SKM-1 treated with dmso at 0.1 percent for 144 hours (cell line): Measurements from ENCODE around the gene TMEM132C.

Experiments used
- DNase-seq: peaks from one replicate; lab custom pipeline; 2025; ENCODE audit not compliant: unreplicated experiment; lab: John Stamatoyannopoulos, UW

Gene TMEM132C

DNA sequence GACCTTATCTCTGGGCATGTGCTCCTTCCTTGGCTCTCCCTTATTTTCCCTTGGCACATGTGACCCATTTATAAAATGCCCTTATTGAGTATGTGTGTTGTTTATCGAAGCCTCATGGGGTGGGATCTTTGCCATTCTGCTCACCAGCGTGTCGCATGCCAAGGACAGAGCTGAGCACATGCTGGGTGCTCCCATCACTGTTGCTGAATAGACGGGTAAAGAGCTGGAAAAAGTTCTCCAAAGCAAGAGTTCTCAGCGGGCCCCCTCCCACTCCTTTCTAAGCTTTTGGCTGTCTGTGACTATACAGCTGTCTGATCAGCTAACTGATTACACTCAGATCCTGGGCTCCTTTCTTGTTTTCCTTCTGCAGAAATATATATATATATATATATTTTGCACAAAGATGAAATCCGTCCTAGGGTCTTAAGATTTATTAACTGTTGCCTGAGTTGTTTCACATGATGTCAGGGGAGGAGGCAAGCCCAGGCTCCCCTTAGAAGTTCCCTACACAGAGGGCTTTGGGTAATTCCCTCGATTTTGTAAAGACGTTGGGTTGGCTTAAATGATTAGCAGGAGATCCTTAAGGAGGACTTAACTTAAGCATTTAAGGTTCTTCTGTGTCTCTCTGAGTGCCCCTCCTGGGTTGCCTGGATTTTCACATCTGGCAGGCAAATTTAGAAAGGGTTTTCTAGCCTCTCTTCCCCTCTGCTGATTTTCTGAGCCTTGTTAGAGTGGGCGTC lies 71.6 kb downstream of the TMEM132C start:
- DNase-seq, result no peak

DNA sequence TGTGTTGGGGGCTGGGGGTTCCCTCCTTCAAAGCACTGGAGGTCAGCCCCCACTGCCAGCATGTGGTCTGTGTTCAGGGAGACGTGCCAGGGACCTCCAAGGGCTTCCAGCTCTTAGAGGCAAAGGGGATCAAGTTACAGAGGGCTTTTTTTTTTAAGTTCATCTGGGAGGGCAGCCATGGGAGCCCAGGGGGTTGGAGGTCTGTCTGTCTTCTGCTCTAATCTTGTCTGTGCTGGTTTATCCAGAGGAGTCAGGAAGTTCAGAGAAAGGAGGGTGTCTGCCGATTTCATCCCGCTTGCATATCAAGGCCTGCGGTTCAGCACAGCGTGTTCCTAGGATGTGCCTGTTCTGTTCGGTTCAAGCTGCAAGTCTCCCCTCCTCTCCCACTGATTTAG lies 72.2 kb downstream of the TMEM132C start:
- DNase-seq, result no peak

DNA sequence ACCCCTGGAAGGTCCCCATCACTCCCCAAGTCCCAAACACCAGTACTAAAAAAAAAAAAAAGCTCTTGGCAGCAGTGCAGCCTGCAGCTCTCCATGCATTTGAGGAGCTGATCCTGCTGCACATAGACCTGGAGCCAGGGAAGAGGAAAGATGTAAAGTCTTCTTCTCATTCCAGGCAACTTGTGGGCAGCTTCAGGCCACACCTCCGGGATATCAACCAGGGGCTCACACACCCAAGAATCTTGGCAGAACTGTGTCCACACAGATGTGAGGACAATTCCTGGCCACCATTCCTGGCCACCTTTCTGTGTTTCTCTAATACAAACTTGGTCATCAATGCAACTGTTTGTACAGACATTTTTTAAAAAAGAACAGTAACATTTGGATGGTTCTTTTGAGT lies 72.7 kb downstream of the TMEM132C start:
- no peak for DNase-seq

DNA sequence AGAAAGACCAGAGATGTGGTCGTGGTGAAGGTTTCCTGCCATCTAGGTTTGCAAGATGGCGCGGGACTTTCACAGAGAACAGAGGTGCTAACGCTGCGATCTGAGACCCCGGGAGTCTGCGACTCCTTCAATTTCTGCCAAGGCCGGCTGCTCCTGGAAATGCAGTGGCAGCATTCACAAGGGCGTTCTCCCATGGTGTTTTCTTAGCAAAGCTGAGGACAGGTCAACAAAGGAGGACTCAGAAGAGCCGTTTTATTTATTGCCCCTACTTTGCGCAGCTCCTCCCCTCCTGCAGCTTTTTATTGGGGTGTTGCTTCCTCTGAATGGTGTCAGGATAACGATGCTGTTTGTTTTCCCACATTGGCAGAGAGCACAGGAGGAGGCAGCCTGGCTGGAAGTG lies 86.3 kb downstream of the TMEM132C start:
- no peak for DNase-seq

- no peak for DNase-seq
These were observed 89.6 kb downstream of the TMEM132C start for GRCh38 chr12:128356547-128356946.

- DNase-seq, result no peak
These were observed 94.5 kb downstream of the TMEM132C start for GRCh38 chr12:128361400-128361995.

DNA sequence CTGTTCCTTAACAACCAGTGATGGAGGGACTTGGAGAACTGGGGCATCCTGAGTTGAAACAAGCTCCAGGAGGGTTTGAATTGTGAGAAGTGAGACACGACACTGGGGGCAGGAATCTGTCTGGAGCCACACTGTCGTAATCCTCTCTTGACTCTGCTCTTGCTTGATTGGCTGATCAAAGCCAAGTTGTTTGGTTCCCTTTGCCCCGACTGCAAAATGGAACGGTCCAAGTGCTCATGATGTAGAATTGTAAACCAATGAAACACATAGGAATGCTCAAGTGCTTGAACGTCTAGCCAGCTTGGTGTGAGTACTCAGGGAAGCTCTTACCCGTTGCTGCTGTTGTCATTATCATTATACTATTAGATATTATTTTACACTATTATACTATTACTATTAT lies 98.1 kb downstream of the TMEM132C start:
- DNase-seq, result no peak

DNA sequence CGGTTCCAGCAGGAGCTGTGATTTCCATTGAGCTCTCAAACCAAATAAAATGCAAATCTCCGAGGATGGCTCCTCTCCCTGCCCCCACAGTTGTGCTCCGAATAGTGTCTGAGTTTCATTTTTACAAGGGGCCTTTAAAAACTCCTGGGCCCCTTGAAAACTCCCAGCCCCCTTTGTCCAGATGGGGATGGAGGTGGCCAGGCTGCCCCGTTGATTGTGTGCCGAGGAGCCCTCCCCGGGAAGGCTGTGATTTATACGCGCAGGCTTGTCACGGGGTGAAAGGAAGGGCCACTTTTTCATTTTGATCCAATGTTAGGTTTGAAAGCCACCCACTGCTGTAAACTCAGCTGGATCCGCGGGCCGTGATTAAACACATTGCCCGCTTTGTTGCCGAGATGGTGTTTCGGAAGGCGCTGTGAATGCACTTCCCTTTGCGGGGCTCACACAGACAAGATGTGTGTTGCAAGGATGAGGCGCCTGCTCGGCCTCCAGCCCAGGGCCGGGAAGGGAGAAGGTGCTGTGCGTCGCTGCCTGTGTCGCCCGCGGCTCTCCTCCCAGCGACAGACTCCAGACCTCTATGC lies 98.8 kb downstream of the TMEM132C start:
- DNase-seq, result no peak

- no peak for DNase-seq
These were observed 101.0 kb downstream of the TMEM132C start for GRCh38 chr12:128367961-128368360.

- DNase-seq, result no peak
These were observed 114.6 kb downstream of the TMEM132C start for GRCh38 chr12:128381541-128381940.

GRCh38 chr12:128381946-128382345 lies 115.0 kb downstream of the TMEM132C start:
- DNase-seq, result no peak

- DNase-seq, result no peak
These were observed 116.0 kb downstream of the TMEM132C start for GRCh38 chr12:128382946-128383345.

GRCh38 chr12:128383357-128383937 lies 116.5 kb downstream of the TMEM132C start:
- no peak for DNase-seq

DNA sequence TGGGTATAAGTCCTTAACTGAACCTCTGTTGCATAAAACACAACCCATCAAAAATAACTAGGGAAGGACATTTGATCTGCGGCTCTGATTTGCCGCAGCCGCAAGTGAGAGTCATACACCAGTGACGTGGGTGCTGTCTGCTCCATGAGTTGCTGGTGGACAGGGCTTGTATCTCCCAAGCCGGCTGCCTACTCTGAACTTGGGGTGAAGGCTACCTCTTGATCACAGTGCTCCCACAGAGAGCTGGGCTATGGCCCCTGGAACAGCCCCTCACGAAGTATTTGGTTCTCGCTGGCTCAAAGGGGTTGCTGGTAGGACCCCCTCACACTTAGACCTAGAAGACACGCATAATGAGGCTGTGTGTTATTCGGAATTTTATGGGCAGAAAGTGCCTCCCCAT lies 118.8 kb downstream of the TMEM132C start:
- DNase-seq, result no peak

DNA sequence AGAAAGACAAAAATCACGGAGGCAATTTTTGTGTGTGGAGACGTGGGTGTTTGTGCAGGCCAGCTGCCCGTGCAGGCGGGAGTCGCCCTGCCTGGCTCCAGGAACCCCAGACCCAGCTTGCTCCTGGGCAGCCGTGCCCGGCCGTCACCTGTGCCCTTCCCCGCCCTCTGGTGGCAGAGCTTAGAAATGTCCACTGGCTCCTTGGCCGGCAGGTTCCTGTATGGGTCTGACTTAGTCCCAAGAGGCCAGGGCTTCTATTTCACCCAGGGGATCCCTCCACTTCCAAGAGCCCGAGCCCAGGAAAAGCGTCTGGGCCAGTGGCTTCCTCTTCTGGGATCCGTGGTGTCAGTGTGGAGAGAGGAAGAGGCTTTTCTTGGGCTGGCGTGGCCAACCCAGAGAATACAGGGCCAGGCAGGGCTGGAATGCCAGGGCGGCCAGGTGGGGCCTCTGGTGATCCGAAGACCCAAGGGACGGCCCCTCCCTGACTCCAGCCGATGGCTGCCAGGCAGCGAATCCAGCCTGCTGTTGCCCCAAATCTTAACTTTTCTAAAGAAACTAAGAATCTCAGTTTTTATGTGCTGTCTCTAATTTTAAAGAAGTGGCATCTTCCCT lies 120.9 kb downstream of the TMEM132C start:
- no peak for DNase-seq

- no peak for DNase-seq
These were observed 121.6 kb downstream of the TMEM132C start for GRCh38 chr12:128388461-128389000.

DNA sequence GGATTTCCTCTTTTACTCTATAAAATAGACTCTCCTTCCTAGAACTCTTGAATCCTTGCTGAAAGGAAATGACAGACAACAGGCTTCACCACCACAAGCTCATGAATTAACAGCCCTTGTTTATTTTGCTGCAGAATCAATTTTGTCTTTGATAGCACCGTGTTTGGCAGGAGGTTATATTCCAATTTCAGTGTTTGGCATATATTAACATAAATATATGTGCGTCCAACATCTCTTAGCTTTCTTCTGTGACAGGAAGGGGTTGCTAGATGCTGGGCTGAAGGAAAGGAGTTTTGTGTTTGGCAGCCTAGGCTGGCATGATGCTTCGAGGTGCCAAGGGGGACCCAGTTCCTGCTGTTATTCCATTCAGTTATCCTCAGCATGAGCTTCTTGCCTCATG lies 126.4 kb downstream of the TMEM132C start:
- no peak for DNase-seq

GRCh38 chr12:128394137-128394536 lies 127.2 kb downstream of the TMEM132C start:
- DNase-seq, result no peak

DNA sequence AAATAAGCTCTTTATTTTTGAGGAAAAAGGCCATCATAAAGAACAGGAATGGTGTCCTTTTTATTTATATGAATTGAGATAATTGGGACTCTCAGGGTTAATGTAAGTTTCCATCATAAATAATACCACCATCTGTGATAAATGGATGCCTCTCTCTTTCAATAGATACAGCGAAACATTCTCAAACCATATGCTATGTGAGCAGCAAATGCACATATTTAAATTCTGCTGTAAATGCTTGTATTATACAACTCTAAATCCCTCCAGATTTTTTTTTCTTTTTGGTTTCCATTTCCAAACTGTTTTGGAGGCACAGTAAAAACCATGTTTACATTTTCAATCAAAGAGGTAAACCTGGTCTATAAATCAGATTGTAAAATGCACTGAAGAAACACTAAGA lies 132.3 kb downstream of the TMEM132C start:
- DNase-seq, result no peak

- no peak for DNase-seq
These were observed 135.7 kb downstream of the TMEM132C start for GRCh38 chr12:128402486-128403243.

DNA sequence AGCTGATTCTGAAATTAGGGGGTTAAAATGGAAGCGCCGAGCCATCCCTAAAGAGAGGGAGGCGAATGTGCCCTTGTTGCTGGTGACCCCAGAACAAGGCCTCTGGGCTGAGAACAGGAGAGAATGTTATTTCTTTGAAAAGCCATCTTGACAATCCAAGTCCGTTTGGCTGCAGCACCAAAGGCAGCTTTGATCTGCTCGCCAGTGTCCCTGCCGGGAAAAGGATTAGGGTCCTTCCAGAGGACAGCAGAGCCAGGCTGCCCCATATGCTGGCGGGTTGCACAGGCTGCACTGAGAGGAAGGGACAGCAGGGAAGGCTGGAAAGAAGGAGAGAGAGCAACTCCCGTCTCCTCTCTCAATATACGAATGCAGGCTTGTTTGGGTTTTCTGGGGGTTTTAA lies 141.7 kb downstream of the TMEM132C start:
- no peak for DNase-seq
